HG02884 (cell line): ENCODE data around the gene CUL9.
"Not testable (repeated sequence)": the region's sequence is repeated elsewhere in the genome, so short reads cannot be mapped to it uniquely, and the experiment has no call there.

Experiments used
- ATAC-seq: cut with Tn5 transposase; IDR thresholded peaks from one replicate; pipeline ENCODE4 v1.9.1; 2021; ENCODE audit warnings: mild to moderate bottlenecking, moderate library complexity; ENCODE audit not compliant: unreplicated experiment

Gene CUL9

GRCh38 chr6:43181942-43182860 lies at the start of gene CUL9:
Gene CUL9, plus strand, starts transcription at chr6:43182196. Its CDS starts 2,115 bp downstream, at chr6:43184311.
- peak; percentile 87 for ATAC-seq

- no peak for ATAC-seq
Measured at GRCh38 chr6:43138267-43138666, 43.7 kb upstream of the CUL9 start.

- not testable (repeated sequence) for ATAC-seq
Measured at GRCh38 chr6:43139973-43140372, 42.0 kb upstream of the CUL9 start.

- no peak for ATAC-seq
Measured at GRCh38 chr6:43141644-43142043, 40.4 kb upstream of the CUL9 start.

- ATAC-seq: no peak
Measured at GRCh38 chr6:43142101-43142500, 39.9 kb upstream of the CUL9 start.

GRCh38 chr6:43143235-43144128 lies 38.5 kb upstream of the CUL9 start:
- peak; percentile 60 for ATAC-seq

- no peak for ATAC-seq
Measured at GRCh38 chr6:43144879-43145278, 37.1 kb upstream of the CUL9 start.

- no peak for ATAC-seq
Measured at GRCh38 chr6:43146261-43146660, 35.7 kb upstream of the CUL9 start.

GRCh38 chr6:43146709-43147688 lies 35.0 kb upstream of the CUL9 start:
- ATAC-seq: no peak

GRCh38 chr6:43147691-43148477 lies 34.1 kb upstream of the CUL9 start:
- no peak for ATAC-seq

GRCh38 chr6:43149265-43149664 lies 32.7 kb upstream of the CUL9 start:
- no peak for ATAC-seq

- no peak for ATAC-seq
Measured at GRCh38 chr6:43150051-43150751, 31.8 kb upstream of the CUL9 start.

- ATAC-seq: no peak
Measured at GRCh38 chr6:43159599-43159998, 22.4 kb upstream of the CUL9 start.

GRCh38 chr6:43163899-43164298 lies 18.1 kb upstream of the CUL9 start:
- no peak for ATAC-seq

GRCh38 chr6:43170417-43170930 lies 11.5 kb upstream of the CUL9 start:
- ATAC-seq: no peak

- ATAC-seq: peak; percentile 55
Measured at GRCh38 chr6:43170931-43171706, 10.9 kb upstream of the CUL9 start, which contains the start of gene SRF. Gene SRF, plus strand, starts transcription at chr6:43171269. Its CDS starts 388 bp downstream, at chr6:43171657.

- ATAC-seq: no peak
Measured at GRCh38 chr6:43171707-43172103, 10.3 kb upstream of the CUL9 start.
